Activated naive CD4-positive, alpha-beta T cell treated with anti-CD3 and anti-CD28 coated beads, Interleukin-2, amount 50 U/mL, for 72 hours (primary cell): Measurements from ENCODE around the gene UHRF1. TPM values are rescaled to one million over a fixed set of nuclear protein-coding genes. Genes with fewer than 3 reads are reported as not detected.
"Not testable (repeated sequence)": the region's sequence is repeated elsewhere in the genome, so short reads cannot be mapped to it uniquely, and the experiment has no call there.

Experiments
- ATAC-seq, 2 donors: fragments of 150-1000 bp; cut with Tn5 transposase; 2 replicates each; pipeline ENCODE4 v1.10.0; 2021; ENCODE audit warnings: mild to moderate bottlenecking in 2 of 2, moderate library complexity in 2 of 2
- DNase-seq, 2 donors: peaks; one replicate each; pipeline ENCODE4 v3.0.0; 2021 to 2022; ENCODE audit warnings: low spot score in 2 of 2
- H3K27ac Mint-ChIP-seq, 2 donors: one replicate each; pipeline ENCODE4 v1.8.0; 2022; ENCODE audit warnings: mild to moderate bottlenecking in 2 of 2, mixed read lengths in 2 of 2
- H3K36me3 Mint-ChIP-seq, 2 donors: one replicate each; pipeline ENCODE4 v1.8.0; 2022; ENCODE audit warnings: mixed read lengths in 2 of 2
- H3K9me3 Mint-ChIP-seq, 2 donors: one replicate each; pipeline ENCODE4 v1.8.0; 2022; ENCODE audit warnings: mixed read lengths in 2 of 2
- total RNA-seq, 2 donors: library from RNA; stranded (reverse); gene quantifications; one replicate each; pipeline ENCODE4 v1.2.3, GENCODE V29; 2022

Gene UHRF1
- total RNA-seq, 2 donors from 2014 or later = 79.5 to 157 TPM

- Mint-ChIP-seq H3K36me3 (peaks cover 59 to 73% of the 10 kb centered on the region in 2 donors), H3K27ac (peak overlapping the region; percentile 82 to 94), H3K9me3 (no peaks in the 10 kb centered on the region)
- peak; percentile 70 to 75 for DNase-seq
- peak; percentile 70 to 72 for ATAC-seq
Observed at GRCh38 chr19:4914736-4915501, 5.6 kb downstream of the UHRF1 start.

GRCh38 chr19:4916292-4917082, 7.2 kb downstream of the UHRF1 start:
- Mint-ChIP-seq H3K27ac (peak overlapping the region; percentile 82 to 98), H3K36me3 (peaks cover 55 to 70% of the 10 kb centered on the region in 2 donors), H3K9me3 (no peaks in the 10 kb centered on the region)
- ATAC-seq = peak in 1 of 2 donors; percentile 2
- DNase-seq = peak in 1 of 2 donors; percentile 21

GRCh38 chr19:4922530-4923275, 13.4 kb downstream of the UHRF1 start:
- ATAC-seq (peak in 1 of 2 donors; percentile 20), DNase-seq (no peak)
- Mint-ChIP-seq H3K27ac (peak overlapping the region in 1 of 2 donors; percentile 81), H3K9me3 (no peaks in the 10 kb centered on the region), H3K36me3 (peaks cover 8 to 25% of the 10 kb centered on the region in 2 donors)

- no peaks in the 10 kb centered on the region for H3K9me3 Mint-ChIP-seq
- H3K36me3 Mint-ChIP-seq = peaks cover 8 to 20% of the 10 kb centered on the region in 2 donors
- peak overlapping the region in 1 of 2 donors; percentile 55 for H3K27ac Mint-ChIP-seq
- DNase-seq = no peak
- ATAC-seq = peak in 1 of 2 donors; percentile 19
Observed at GRCh38 chr19:4923276-4923747, 14.0 kb downstream of the UHRF1 start.

- no peaks in the 10 kb centered on the region for H3K9me3 Mint-ChIP-seq
- no peak for ATAC-seq
- H3K27ac Mint-ChIP-seq = no peak overlapping the region
- H3K36me3 Mint-ChIP-seq = peaks cover 26 to 34% of the 10 kb centered on the region in 2 donors
- DNase-seq = no peak
Observed at GRCh38 chr19:4929186-4929585, 19.9 kb downstream of the UHRF1 start.

GRCh38 chr19:4930664-4931063, 21.4 kb downstream of the UHRF1 start:
- H3K9me3 Mint-ChIP-seq = no peaks in the 10 kb centered on the region
- DNase-seq (no peak), ATAC-seq (no peak)
- H3K27ac Mint-ChIP-seq = no peak overlapping the region
- H3K36me3 Mint-ChIP-seq = peaks cover 34 to 45% of the 10 kb centered on the region in 2 donors

- DNase-seq = no peak
- Mint-ChIP-seq H3K9me3 (no peaks in the 10 kb centered on the region), H3K36me3 (peaks cover 52% of the 10 kb centered on the region in 2 donors), H3K27ac (no peak overlapping the region)
- ATAC-seq = no peak
Observed at GRCh38 chr19:4932711-4933110, 23.4 kb downstream of the UHRF1 start.

- peaks cover 52 to 59% of the 10 kb centered on the region in 2 donors for H3K36me3 Mint-ChIP-seq
- DNase-seq (no peak), ATAC-seq (no peak)
- no peaks in the 10 kb centered on the region for H3K9me3 Mint-ChIP-seq
- H3K27ac Mint-ChIP-seq = peak overlapping the region in 1 of 2 donors; percentile 9
Observed at GRCh38 chr19:4933528-4933927, 24.2 kb downstream of the UHRF1 start.

- ATAC-seq = no peak
- Mint-ChIP-seq H3K36me3 (peaks cover 52 to 63% of the 10 kb centered on the region in 2 donors), H3K9me3 (no peaks in the 10 kb centered on the region), H3K27ac (peak overlapping the region in 1 of 2 donors; percentile 72)
- DNase-seq = no peak
Observed at GRCh38 chr19:4935444-4935843, 26.1 kb downstream of the UHRF1 start.

- Mint-ChIP-seq H3K36me3 (peaks cover 39 to 54% of the 10 kb centered on the region in 2 donors), H3K27ac (no peak overlapping the region), H3K9me3 (no peaks in the 10 kb centered on the region)
- DNase-seq (no peak), ATAC-seq (no peak)
Observed at GRCh38 chr19:4937060-4937459, 27.8 kb downstream of the UHRF1 start.

GRCh38 chr19:4938461-4938860, 29.2 kb downstream of the UHRF1 start:
- not testable (repeated sequence) for H3K9me3 Mint-ChIP-seq, ATAC-seq, DNase-seq, H3K27ac Mint-ChIP-seq
- H3K36me3 Mint-ChIP-seq = peaks cover 26 to 48% of the 10 kb centered on the region in 2 donors

GRCh38 chr19:4939466-4939865, 30.2 kb downstream of the UHRF1 start:
- ATAC-seq = no peak
- no peaks in the 10 kb centered on the region for H3K9me3 Mint-ChIP-seq
- H3K36me3 Mint-ChIP-seq = peaks cover 26 to 48% of the 10 kb centered on the region in 2 donors
- H3K27ac Mint-ChIP-seq = no peak overlapping the region
- no peak for DNase-seq

GRCh38 chr19:4941638-4942169, 32.4 kb downstream of the UHRF1 start:
- not testable (repeated sequence) for H3K27ac Mint-ChIP-seq, DNase-seq, ATAC-seq, H3K9me3 Mint-ChIP-seq
- peaks cover 22 to 46% of the 10 kb centered on the region in 2 donors for H3K36me3 Mint-ChIP-seq

- not testable (repeated sequence) for H3K9me3 Mint-ChIP-seq, DNase-seq, ATAC-seq
- Mint-ChIP-seq H3K27ac (peak overlapping the region in 1 of 2 donors; percentile 44), H3K36me3 (peaks cover 39 to 42% of the 10 kb centered on the region in 2 donors)
Observed at GRCh38 chr19:4950650-4951049, 41.3 kb downstream of the UHRF1 start.

GRCh38 chr19:4951656-4952055, 42.4 kb downstream of the UHRF1 start:
- H3K36me3 Mint-ChIP-seq = peaks cover 36 to 40% of the 10 kb centered on the region in 2 donors
- H3K9me3 Mint-ChIP-seq = no peaks in the 10 kb centered on the region
- no peak for ATAC-seq
- no peak for DNase-seq
- H3K27ac Mint-ChIP-seq = no peak overlapping the region

- no peak for ATAC-seq
- Mint-ChIP-seq H3K9me3 (no peaks in the 10 kb centered on the region), H3K36me3 (peaks cover 31 to 36% of the 10 kb centered on the region in 2 donors), H3K27ac (peak overlapping the region in 1 of 2 donors; percentile 60)
- DNase-seq = no peak
Observed at GRCh38 chr19:4952945-4953344, 43.6 kb downstream of the UHRF1 start.
